Thoracic aorta endothelial cell (primary cell): ENCODE results near the gene DCAF8. TPM values are rescaled to one million over a fixed set of nuclear protein-coding genes. Genes with fewer than 3 reads are reported as not detected.

ENCODE experiments used
- total RNA-seq: library from RNA; depleted of rRNA; stranded (reverse); fragments of >200 nt; gene quantifications from 2 replicates; pipeline ENCODE4 v1.2.3, GENCODE V29; 2012

Gene DCAF8
- total RNA-seq, result 91.8 and 96.1 TPM in 2 replicates

DNA sequence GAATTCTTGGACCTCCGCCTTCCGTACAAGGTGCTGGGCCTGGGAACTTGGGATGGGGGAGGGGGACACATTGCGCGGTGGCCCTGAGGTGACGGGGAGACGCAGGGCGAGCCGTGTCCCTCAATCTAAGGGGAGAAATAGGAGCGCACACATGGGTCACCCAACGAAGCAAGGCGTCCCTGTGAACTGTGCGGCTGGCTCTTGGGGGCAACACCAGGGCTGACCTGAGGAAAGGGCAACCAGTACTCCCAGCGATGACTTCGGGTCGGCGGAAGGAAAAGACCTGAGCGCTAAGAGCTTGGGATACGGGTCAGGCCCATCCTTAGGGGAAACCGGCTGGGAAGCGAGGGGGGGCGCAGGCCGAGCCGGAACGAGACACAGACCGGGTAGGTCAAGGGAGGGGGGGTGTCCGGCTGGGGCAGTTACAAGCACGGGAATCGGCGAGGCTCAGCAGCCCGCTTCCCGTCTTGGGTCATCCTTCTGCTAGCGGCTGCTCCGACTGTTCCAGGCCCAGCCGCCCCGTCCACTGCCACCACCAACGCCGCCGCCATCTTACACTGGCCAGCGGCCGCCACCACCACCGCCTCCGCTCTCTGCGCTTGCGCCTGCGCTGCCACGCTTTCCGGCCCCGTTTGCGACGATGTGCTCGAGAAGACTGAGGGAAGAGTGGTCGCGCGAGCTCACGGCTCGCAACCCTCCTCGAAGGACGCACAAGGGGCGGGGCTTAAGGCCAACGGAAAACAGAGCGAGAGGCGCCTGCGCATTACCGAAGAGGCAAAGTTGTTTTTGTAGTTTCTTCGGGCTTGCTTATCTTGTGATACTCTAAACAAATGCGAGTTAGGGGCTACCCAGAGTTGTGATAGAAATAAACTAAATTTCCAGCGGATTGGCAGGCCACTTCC, at the start of gene DCAF8:
TSS of gene DCAF8 (minus strand) at position 657 of the 902 bp plus-strand sequence. CDS start 18,541 bp downstream, outside the sequence.

DNA sequence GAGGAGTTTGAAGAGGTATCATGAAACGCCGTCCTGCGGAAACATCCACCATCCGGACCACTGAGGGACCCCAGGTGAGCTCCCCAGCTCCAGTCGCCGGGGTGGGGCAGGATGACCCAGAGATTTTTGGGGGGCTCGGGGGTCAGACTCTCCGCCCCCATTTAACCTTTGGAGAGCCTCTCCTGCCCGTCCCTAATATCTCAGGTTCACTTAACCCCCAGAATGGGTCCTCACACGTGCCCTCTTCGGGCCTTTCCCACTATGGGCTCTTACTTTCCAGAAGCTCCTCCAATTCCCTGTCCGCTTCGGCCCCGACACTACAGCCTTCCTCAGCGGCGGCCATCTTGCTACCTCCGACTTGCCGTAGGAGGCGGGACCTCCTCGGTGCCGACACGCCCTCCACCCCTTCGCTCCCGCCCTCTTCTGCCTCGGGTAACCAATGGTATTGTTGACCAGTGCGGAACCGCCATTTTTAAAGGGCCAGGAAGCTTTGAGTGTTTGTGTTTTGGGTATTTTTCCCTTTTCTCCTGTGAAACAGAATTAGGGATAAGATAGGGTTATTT, 22.5 kb upstream of the DCAF8 start, which contains the start of gene PEX19:
TSS of gene PEX19 (minus strand) at position 352 of the 563 bp plus-strand sequence. CDS start at position 343, 9 bp downstream.

DNA sequence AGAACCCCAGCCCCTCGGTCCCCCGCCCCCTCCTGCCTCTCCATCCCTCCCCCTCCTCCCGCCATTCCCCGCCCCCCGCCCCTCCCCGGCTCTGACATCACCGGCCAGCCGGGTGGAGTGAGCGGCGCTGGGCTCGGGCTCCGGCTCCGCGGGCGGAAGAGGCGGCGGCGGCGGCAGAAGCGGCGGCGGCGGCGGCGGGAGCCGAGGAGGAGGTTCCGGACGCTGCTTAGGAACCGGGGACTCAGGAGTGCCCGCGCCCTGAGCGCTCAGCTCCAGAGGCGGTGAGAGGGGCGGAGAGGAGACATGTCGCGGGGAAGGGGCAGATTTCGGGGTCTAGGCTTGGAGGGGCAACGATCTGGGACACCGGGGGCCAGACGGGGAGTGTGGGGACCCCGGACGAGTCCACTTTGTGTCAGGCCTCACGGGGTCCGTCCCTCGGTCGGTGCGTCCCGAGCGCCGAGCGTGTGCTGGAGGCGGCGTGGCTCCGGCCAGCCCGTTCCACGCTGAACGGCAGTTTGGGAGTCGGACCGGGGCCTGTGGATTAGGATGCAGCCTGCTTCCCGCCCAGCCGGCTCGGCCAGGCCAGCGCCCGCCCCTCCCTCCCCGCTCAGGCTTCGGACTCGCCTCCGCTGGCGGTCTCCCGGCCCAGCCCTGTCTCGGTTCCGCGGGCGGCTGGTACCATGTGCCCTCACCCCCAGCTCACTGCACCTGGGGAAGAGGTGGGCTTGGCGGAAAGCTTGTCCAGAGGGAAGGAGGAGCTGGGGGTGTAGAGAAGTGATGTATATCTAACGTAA, 56.9 kb downstream of the DCAF8 start, which contains the start of gene PEA15:
TSS of gene PEA15 (plus strand) at position 143 of the 794 bp plus-strand sequence. CDS start 6,161 bp downstream, outside the sequence.

DNA sequence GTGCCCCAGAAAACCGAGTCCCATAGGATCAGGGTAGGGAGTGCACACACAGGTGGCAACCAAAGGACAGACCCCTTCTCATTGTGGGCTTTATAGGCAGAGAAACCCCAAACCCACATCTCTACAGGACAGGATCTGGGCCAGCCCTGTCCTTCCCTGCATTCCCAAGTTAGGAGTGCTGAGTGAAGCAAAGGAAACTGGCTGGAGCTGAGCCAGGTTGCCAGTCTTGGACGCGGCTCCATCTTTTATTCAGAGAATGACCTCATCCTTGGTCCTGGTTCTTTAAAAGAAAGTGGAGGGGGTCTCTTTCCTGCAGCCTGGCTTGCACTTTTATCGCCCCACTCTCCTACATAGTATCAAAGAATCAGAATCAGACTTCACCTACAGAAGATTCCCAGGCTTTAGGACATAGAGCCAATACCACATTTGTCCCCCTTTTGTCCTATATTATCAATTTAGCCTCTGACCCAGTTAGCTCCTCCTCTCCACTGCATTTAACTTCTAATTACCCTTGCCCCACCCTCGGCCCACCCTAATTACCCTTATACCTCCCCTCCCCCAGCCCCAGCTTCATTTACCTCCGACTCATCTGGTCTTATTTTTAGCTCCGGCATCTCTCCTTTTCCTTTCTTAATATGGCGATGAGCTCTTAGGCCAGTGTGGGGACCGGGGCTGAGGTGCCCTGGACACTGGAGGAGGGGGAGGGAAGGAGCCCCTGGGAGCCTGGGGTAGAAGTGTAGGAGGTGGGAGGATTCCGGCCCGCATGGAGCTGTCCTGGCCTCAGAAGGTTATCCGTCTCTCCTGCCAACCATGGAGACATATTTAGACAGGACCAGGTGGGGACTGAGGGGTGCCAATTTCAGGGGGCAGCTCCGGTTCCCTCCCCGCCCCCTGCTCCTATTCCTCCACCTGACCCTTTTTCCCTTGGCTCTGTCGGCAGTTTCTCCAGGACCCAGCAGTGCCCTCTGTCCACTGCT, 72.4 kb downstream of the DCAF8 start, which contains the start of gene CASQ1:
TSS of gene CASQ1 (plus strand) at position 927 of the 977 bp plus-strand sequence. CDS start 177 bp downstream, outside the sequence.

Other genes starting within 250 kb of the DCAF8 start
- gene PIGM, start 230.6 kb downstream of the DCAF8 start, total RNA-seq, result 6.5 and 6.9 TPM in 2 replicates
- not detected in 2 replicates for gene KCNJ10, start 192.4 kb downstream of the DCAF8 start, total RNA-seq
- gene KCNJ9, start 181.0 kb downstream of the DCAF8 start, total RNA-seq, result not detected in 2 replicates
- 7.6 and 9.8 TPM in 2 replicates for gene IGSF8, start 163.9 kb downstream of the DCAF8 start, total RNA-seq
- not detected in 2 replicates for gene ATP1A2, start 146.8 kb downstream of the DCAF8 start, total RNA-seq
- gene ATP1A4, start 110.9 kb downstream of the DCAF8 start, total RNA-seq, result not detected in 2 replicates
- gene CASQ1, start 72.0 kb downstream of the DCAF8 start, total RNA-seq, result not detected in 2 replicates
- gene PEA15, start 57.2 kb downstream of the DCAF8 start, total RNA-seq, result 154 and 208 TPM in 2 replicates
- 26.6 and 33.9 TPM in 2 replicates for gene PEX19, start 22.6 kb upstream of the DCAF8 start, total RNA-seq
- 236 and 290 TPM in 2 replicates for gene COPA, start 80.7 kb upstream of the DCAF8 start, total RNA-seq
- gene NCSTN, start 80.8 kb upstream of the DCAF8 start, total RNA-seq, result 87.2 and 101 TPM in 2 replicates
- gene NHLH1, start 104.5 kb upstream of the DCAF8 start, total RNA-seq, result 0.13 TPM in 1 of 2 replicates, not detected in the other
- gene VANGL2, start 138.0 kb upstream of the DCAF8 start, total RNA-seq, result not detected in 2 replicates